Lung (tissue), 12 donors: ENCODE data around the gene NOSIP. TPM values are rescaled to one million over a fixed set of nuclear protein-coding genes. Genes with fewer than 3 reads are reported as not detected.

Source experiments
- ATAC-seq: fragments of 200-7000 bp; cut with Tn5 transposase; one replicate; pipeline ENCODE4 v1.9.1; 2020; ENCODE audit warnings: moderate number of reproducible peaks; ENCODE audit not compliant: insufficient read depth, low FRiP score
- DNase-seq, 3 donors: peaks; one replicate each; pipeline ENCODE4 v3.0.0-alpha.2; 2013 to 2017
- H3K27ac ChIP-seq, 2 donors: one replicate each; pipeline ENCODE4 v1.5.1; 2013; ENCODE audit warnings: mild to moderate bottlenecking in 2 of 2, moderate library complexity in 2 of 2, control low read depth in 1 of 2, inconsistent platforms in 1 of 2, low read depth in 1 of 2, low read length in 1 of 2
- H3K27me3 ChIP-seq, 3 donors: one replicate each; pipeline ENCODE4 v1.5.1; 2013; ENCODE audit warnings: low read length in 2 of 3; ENCODE audit not compliant: control insufficient read depth in 3 of 3, insufficient read depth in 3 of 3
- H3K36me3 ChIP-seq, 4 donors: one replicate each; pipeline ENCODE4 v1.5.1; 2013; ENCODE audit warnings: low read length in 4 of 4, mild to moderate bottlenecking in 1 of 4, moderate library complexity in 1 of 4; ENCODE audit not compliant: control insufficient read depth in 4 of 4, insufficient read depth in 4 of 4
- H3K4me1 ChIP-seq, 5 donors: one replicate each; pipeline ENCODE4 v1.5.1; 2013; ENCODE audit warnings: low read length in 5 of 5, mild to moderate bottlenecking in 2 of 5, moderate library complexity in 1 of 5; ENCODE audit not compliant: control insufficient read depth in 5 of 5, insufficient read depth in 5 of 5
- H3K4me3 ChIP-seq: one replicate; pipeline ENCODE4 v1.5.1; 2013; ENCODE audit warnings: mild to moderate bottlenecking, control low read depth, moderate library complexity
- H3K9ac ChIP-seq, 2 donors: one replicate each; pipeline ENCODE4 v1.5.1; 2013; ENCODE audit warnings: low read length in 2 of 2, control low read depth in 1 of 2; ENCODE audit not compliant: insufficient read depth in 1 of 2
- H3K9me3 ChIP-seq, 4 donors: one replicate each; pipeline ENCODE4 v1.5.1; 2013; ENCODE audit warnings: low read length in 3 of 4, mild to moderate bottlenecking in 1 of 4, moderate library complexity in 1 of 4; ENCODE audit not compliant: control insufficient read depth in 4 of 4, insufficient read depth in 3 of 4
- CTCF ChIP-seq: IDR thresholded peaks from 2 replicates; pipeline ENCODE4 v1.5.1; 2012; ENCODE audit warnings: mild to moderate bottlenecking; ENCODE audit errors: control extremely low read depth, extremely low read depth
- WGBS, 2 donors: extraction: QIAGEN DNeasy Blood & Tissue Kit; methylation state at CpG; one replicate each; pipeline ENCODE4 v1.1.7; 2013; 5-methylcytosine and 5-hydroxymethylcytosine counted together
- polyA plus RNA-seq, 2 donors: library from polyadenylated mRNA; stranded (reverse); fragments of 200-250 nt; gene quantifications; one replicate each; pipeline ENCODE4 v1.2.1, GENCODE V29; 2013
- total RNA-seq, 2 donors: library from RNA; depleted of rRNA in 1 of 2; stranded (reverse); fragments of >200 nt in 1 of 2; gene quantifications; one replicate each; pipeline ENCODE4 v1.2.1, GENCODE V29; 2014 to 2021
- donor health status: control.
- donor health status: control.
- donor health status: Bipolar disorder and iron deficiency.
- donor health status: healthy.
- donor health status: DM: yes; HTN: yes; CAD: no.

The NOSIP gene
- total and polyA plus RNA-seq, 4 donors, result 40.9 to 84.2 (median 62.6) TPM

- Histone ChIP-seq H3K4me1 (peaks cover 0 to 18% (median 3%) of the 10 kb centered on the region in 5 donors), H3K9ac (no peak overlapping the region)
- no peak for ATAC-seq
Observed at GRCh38 chr19:49592486-49593232, 12.3 kb upstream of the NOSIP start.

GRCh38 chr19:49591731-49592485, 11.6 kb upstream of the NOSIP start:
- peaks cover 0 to 27% (median 12%) of the 10 kb centered on the region in 4 donors for H3K36me3 ChIP-seq
- DNase-seq (peak; percentile 54 to 57 (median 56)), ATAC-seq (no peak)
- H3K4me3 ChIP-seq, result peak overlapping the region; percentile 66
- peak overlapping the region in 1 of 2 donors; percentile 7 for H3K9ac ChIP-seq
- H3K27me3 ChIP-seq, result no peaks in the 10 kb centered on the region
- peak overlapping the region; percentile 72 to 86 for H3K27ac ChIP-seq
- TF ChIP-seq CTCF, result no peak
- WGBS, 2 donors, result 0 to 1% methylated on average over 49 to 51 of the region's 51 CpGs
- no peaks in the 10 kb centered on the region for H3K9me3 ChIP-seq
- H3K4me1 ChIP-seq, result peaks cover 0 to 18% (median 3%) of the 10 kb centered on the region in 5 donors

More at GRCh38 chr19:49592486-49593232, 12.3 kb upstream of the NOSIP start:
- peak in 1 of 3 donors; percentile 10 for DNase-seq
- peak overlapping the region; percentile 47 to 72 for H3K27ac ChIP-seq
- no peaks in the 10 kb centered on the region for H3K9me3 ChIP-seq
- no peaks in the 10 kb centered on the region for H3K27me3 ChIP-seq
- peak overlapping the region; percentile 66 for H3K4me3 ChIP-seq
- 3 to 5% methylated on average over 28 of the region's 28 CpGs for WGBS, 2 donors
- no peak for TF ChIP-seq CTCF
- H3K36me3 ChIP-seq, result peaks cover 0 to 35% (median 12%) of the 10 kb centered on the region in 4 donors

GRCh38 chr19:49590971-49591730, 10.8 kb upstream of the NOSIP start, which contains the start of gene PRR12:
TSS of gene PRR12 (plus strand) at chr19:49591182. CDS start at chr19:49591655, 473 bp downstream.
- H3K9me3 ChIP-seq, result no peaks in the 10 kb centered on the region
- H3K9ac ChIP-seq, result peak within 1 kb of the TSS; percentile 11 to 42
- peaks cover 0 to 20% (median 10%) of the 10 kb centered on the region in 4 donors for H3K36me3 ChIP-seq
- H3K4me3 ChIP-seq, result peak within 1 kb of the TSS; percentile 70
- WGBS, 2 donors, result 0 to 1% methylated on average over 19 to 56 of the region's 66 CpGs
- TF ChIP-seq CTCF, result no peak
- peak; percentile 87 to 91 (median 90) for DNase-seq
- peak; percentile 27 for ATAC-seq
- H3K27ac ChIP-seq, result peak within 1 kb of the TSS; percentile 90 to 99
- peaks cover 0 to 18% (median 3%) of the 10 kb centered on the region in 5 donors for H3K4me1 ChIP-seq
- H3K27me3 ChIP-seq, result no peaks in the 10 kb centered on the region
